Activated naive CD8-positive, alpha-beta T cell treated with anti-CD3 and anti-CD28 coated beads for 36 hours (primary cell): ENCODE measurements around the gene ABCA13. TPM values are rescaled to one million over a fixed set of nuclear protein-coding genes. Genes with fewer than 3 reads are reported as not detected.

Experiments used
- DNase-seq: peaks from one replicate; pipeline ENCODE4 v3.0.0; 2021
- H3K27ac Mint-ChIP-seq: one replicate; pipeline ENCODE4 v1.8.0; 2022; ENCODE audit warnings: mild to moderate bottlenecking, moderate library complexity, mixed read lengths
- H3K27me3 Mint-ChIP-seq: one replicate; pipeline ENCODE4 v1.8.0; 2022; ENCODE audit warnings: mild to moderate bottlenecking, mixed read lengths
- H3K36me3 Mint-ChIP-seq: one replicate; pipeline ENCODE4 v1.8.0; 2021; ENCODE audit warnings: mild to moderate bottlenecking, mixed read lengths
- H3K4me1 Mint-ChIP-seq: one replicate; pipeline ENCODE4 v1.8.0; 2021; ENCODE audit warnings: mixed read lengths
- H3K4me3 Mint-ChIP-seq: one replicate; pipeline ENCODE4 v1.8.0; 2022; ENCODE audit warnings: mild to moderate bottlenecking, moderate library complexity, mixed read lengths
- H3K9me3 Mint-ChIP-seq: one replicate; pipeline ENCODE4 v1.8.0; 2022; ENCODE audit warnings: mixed read lengths
- total RNA-seq, 2 experiments: library from RNA; stranded (reverse); gene quantifications; one replicate each; pipeline ENCODE4 v1.2.3, GENCODE V29; 2021

The ABCA13 gene
- total RNA-seq, 2 experiments from 2014 or later, result 0.04 TPM

GRCh38 chr7:48472640-48473039, 301.4 kb downstream of the ABCA13 start:
- Mint-ChIP-seq H3K36me3 (no peaks in the 10 kb centered on the region), H3K9me3 (no peaks in the 10 kb centered on the region), H3K27me3 (no peaks in the 10 kb centered on the region), H3K4me1 (no peaks in the 10 kb centered on the region), H3K4me3 (no peak overlapping the region), H3K27ac (no peak overlapping the region)
- DNase-seq, result no peak

- no peak overlapping the region for H3K4me3 Mint-ChIP-seq
- H3K27ac Mint-ChIP-seq, result no peak overlapping the region
- DNase-seq, result no peak
- H3K27me3 Mint-ChIP-seq, result no peaks in the 10 kb centered on the region
- peaks cover 1% of the 10 kb centered on the region for H3K9me3 Mint-ChIP-seq
- no peaks in the 10 kb centered on the region for H3K4me1 Mint-ChIP-seq
- H3K36me3 Mint-ChIP-seq, result no peaks in the 10 kb centered on the region
These were observed 302.1 kb downstream of the ABCA13 start for GRCh38 chr7:48473205-48473865.

- Mint-ChIP-seq H3K27ac (no peak overlapping the region), H3K27me3 (peaks cover 3% of the 10 kb centered on the region), H3K9me3 (peaks cover 4% of the 10 kb centered on the region), H3K4me3 (no peak overlapping the region), H3K4me1 (no peaks in the 10 kb centered on the region), H3K36me3 (no peaks in the 10 kb centered on the region)
- no peak for DNase-seq
These were observed 310.0 kb downstream of the ABCA13 start for GRCh38 chr7:48481235-48481634.

- H3K27me3 Mint-ChIP-seq, result peaks cover 3% of the 10 kb centered on the region
- no peaks in the 10 kb centered on the region for H3K4me1 Mint-ChIP-seq
- no peak overlapping the region for H3K27ac Mint-ChIP-seq
- no peak for DNase-seq
- no peaks in the 10 kb centered on the region for H3K36me3 Mint-ChIP-seq
- no peaks in the 10 kb centered on the region for H3K9me3 Mint-ChIP-seq
- H3K4me3 Mint-ChIP-seq, result no peak overlapping the region
These were observed 326.3 kb downstream of the ABCA13 start for GRCh38 chr7:48497521-48497920.

GRCh38 chr7:48502021-48502420, 330.8 kb downstream of the ABCA13 start:
- DNase-seq, result no peak
- Mint-ChIP-seq H3K4me3 (no peak overlapping the region), H3K4me1 (no peaks in the 10 kb centered on the region), H3K27ac (no peak overlapping the region), H3K36me3 (no peaks in the 10 kb centered on the region), H3K9me3 (no peaks in the 10 kb centered on the region), H3K27me3 (no peaks in the 10 kb centered on the region)

- H3K27ac Mint-ChIP-seq, result no peak overlapping the region
- H3K9me3 Mint-ChIP-seq, result no peaks in the 10 kb centered on the region
- no peak overlapping the region for H3K4me3 Mint-ChIP-seq
- DNase-seq, result no peak
- no peaks in the 10 kb centered on the region for H3K36me3 Mint-ChIP-seq
- H3K4me1 Mint-ChIP-seq, result no peaks in the 10 kb centered on the region
- H3K27me3 Mint-ChIP-seq, result no peaks in the 10 kb centered on the region
These were observed 333.8 kb downstream of the ABCA13 start for GRCh38 chr7:48505051-48505450.

GRCh38 chr7:48505466-48505865, 334.2 kb downstream of the ABCA13 start:
- no peak for DNase-seq
- Mint-ChIP-seq H3K27ac (no peak overlapping the region), H3K4me3 (no peak overlapping the region), H3K27me3 (no peaks in the 10 kb centered on the region), H3K4me1 (no peaks in the 10 kb centered on the region), H3K9me3 (no peaks in the 10 kb centered on the region), H3K36me3 (no peaks in the 10 kb centered on the region)

GRCh38 chr7:48506569-48506968, 335.3 kb downstream of the ABCA13 start:
- H3K4me3 Mint-ChIP-seq, result no peak overlapping the region
- H3K27me3 Mint-ChIP-seq, result no peaks in the 10 kb centered on the region
- DNase-seq, result no peak
- H3K36me3 Mint-ChIP-seq, result no peaks in the 10 kb centered on the region
- no peak overlapping the region for H3K27ac Mint-ChIP-seq
- no peaks in the 10 kb centered on the region for H3K4me1 Mint-ChIP-seq
- no peaks in the 10 kb centered on the region for H3K9me3 Mint-ChIP-seq

GRCh38 chr7:48511080-48511479, 339.8 kb downstream of the ABCA13 start:
- Mint-ChIP-seq H3K4me3 (no peak overlapping the region), H3K36me3 (no peaks in the 10 kb centered on the region), H3K9me3 (no peaks in the 10 kb centered on the region), H3K27ac (no peak overlapping the region), H3K27me3 (no peaks in the 10 kb centered on the region), H3K4me1 (no peaks in the 10 kb centered on the region)
- DNase-seq, result no peak

GRCh38 chr7:48512892-48513291, 341.6 kb downstream of the ABCA13 start:
- no peak overlapping the region for H3K4me3 Mint-ChIP-seq

GRCh38 chr7:48515171-48515570, 343.9 kb downstream of the ABCA13 start:
- Mint-ChIP-seq H3K4me3 (no peak overlapping the region), H3K27ac (no peak overlapping the region), H3K36me3 (no peaks in the 10 kb centered on the region), H3K27me3 (no peaks in the 10 kb centered on the region), H3K9me3 (no peaks in the 10 kb centered on the region), H3K4me1 (no peaks in the 10 kb centered on the region)
- DNase-seq, result no peak

More at GRCh38 chr7:48512892-48513291, 341.6 kb downstream of the ABCA13 start:
- H3K9me3 Mint-ChIP-seq, result no peaks in the 10 kb centered on the region
- DNase-seq, result no peak
- no peaks in the 10 kb centered on the region for H3K36me3 Mint-ChIP-seq
- H3K4me1 Mint-ChIP-seq, result no peaks in the 10 kb centered on the region
- H3K27me3 Mint-ChIP-seq, result no peaks in the 10 kb centered on the region
- no peak overlapping the region for H3K27ac Mint-ChIP-seq

GRCh38 chr7:48518092-48518491, 346.8 kb downstream of the ABCA13 start:
- Mint-ChIP-seq H3K27ac (no peak overlapping the region), H3K9me3 (no peaks in the 10 kb centered on the region), H3K4me3 (no peak overlapping the region)

GRCh38 chr7:48522692-48523091, 351.4 kb downstream of the ABCA13 start:
- H3K27me3 Mint-ChIP-seq, result peaks cover 3% of the 10 kb centered on the region
- H3K4me1 Mint-ChIP-seq, result no peaks in the 10 kb centered on the region
- no peaks in the 10 kb centered on the region for H3K36me3 Mint-ChIP-seq
- no peak for DNase-seq
- H3K4me3 Mint-ChIP-seq, result no peak overlapping the region
- H3K9me3 Mint-ChIP-seq, result no peaks in the 10 kb centered on the region
- no peak overlapping the region for H3K27ac Mint-ChIP-seq

More at GRCh38 chr7:48518092-48518491, 346.8 kb downstream of the ABCA13 start:
- H3K4me1 Mint-ChIP-seq, result no peaks in the 10 kb centered on the region
- no peaks in the 10 kb centered on the region for H3K36me3 Mint-ChIP-seq
- no peak for DNase-seq
- H3K27me3 Mint-ChIP-seq, result no peaks in the 10 kb centered on the region

- Mint-ChIP-seq H3K27ac (no peak overlapping the region), H3K4me3 (no peak overlapping the region), H3K4me1 (no peaks in the 10 kb centered on the region), H3K9me3 (no peaks in the 10 kb centered on the region), H3K36me3 (no peaks in the 10 kb centered on the region), H3K27me3 (peaks cover 3% of the 10 kb centered on the region)
- no peak for DNase-seq
These were observed 354.8 kb downstream of the ABCA13 start for GRCh38 chr7:48525736-48526732.

- no peak overlapping the region for H3K4me3 Mint-ChIP-seq
- peaks cover 2% of the 10 kb centered on the region for H3K9me3 Mint-ChIP-seq
- peaks cover 3% of the 10 kb centered on the region for H3K27me3 Mint-ChIP-seq
- H3K27ac Mint-ChIP-seq, result no peak overlapping the region
- H3K36me3 Mint-ChIP-seq, result no peaks in the 10 kb centered on the region
- no peaks in the 10 kb centered on the region for H3K4me1 Mint-ChIP-seq
- no peak for DNase-seq
These were observed 357.4 kb downstream of the ABCA13 start for GRCh38 chr7:48528646-48529045.
